Activated CD8-positive, alpha-beta memory T cell treated with anti-CD3 and anti-CD28 coated beads for 24 hours (primary cell): Measurements from ENCODE around the gene PDZD4.

Experiments
- DNase-seq: peaks from one replicate; pipeline ENCODE4 v3.0.0-alpha.2; 2020

The PDZD4 gene

DNA sequence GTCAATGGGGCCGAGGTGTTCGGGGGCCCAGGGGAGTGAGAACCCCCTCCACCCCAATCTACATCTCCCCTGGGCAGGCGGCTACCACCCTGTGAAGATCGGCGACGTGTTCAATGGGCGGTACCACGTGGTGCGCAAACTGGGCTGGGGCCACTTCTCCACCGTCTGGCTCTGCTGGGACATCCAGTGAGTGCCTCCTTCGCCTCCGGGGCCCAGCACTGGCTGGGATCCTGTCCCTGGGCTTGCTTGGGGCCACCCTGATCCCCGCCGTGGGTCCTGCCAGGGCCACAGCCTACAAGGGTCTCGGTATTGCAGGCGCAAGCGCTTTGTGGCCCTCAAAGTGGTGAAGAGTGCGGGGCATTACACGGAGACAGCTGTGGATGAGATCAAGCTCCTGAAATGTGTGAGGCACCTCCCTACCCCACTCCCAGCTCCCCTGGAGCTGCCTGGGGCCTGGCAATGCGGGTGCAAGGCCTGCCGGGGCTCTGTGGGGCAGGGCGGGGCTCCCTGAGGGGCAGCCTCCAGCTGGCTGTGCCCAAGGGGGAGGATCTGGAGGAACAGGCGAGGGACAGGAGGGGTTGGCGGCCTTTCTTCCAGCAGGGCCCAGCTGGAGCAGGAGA is 48.8 kb downstream of the PDZD4 start:
- DNase-seq = no peak

DNA sequence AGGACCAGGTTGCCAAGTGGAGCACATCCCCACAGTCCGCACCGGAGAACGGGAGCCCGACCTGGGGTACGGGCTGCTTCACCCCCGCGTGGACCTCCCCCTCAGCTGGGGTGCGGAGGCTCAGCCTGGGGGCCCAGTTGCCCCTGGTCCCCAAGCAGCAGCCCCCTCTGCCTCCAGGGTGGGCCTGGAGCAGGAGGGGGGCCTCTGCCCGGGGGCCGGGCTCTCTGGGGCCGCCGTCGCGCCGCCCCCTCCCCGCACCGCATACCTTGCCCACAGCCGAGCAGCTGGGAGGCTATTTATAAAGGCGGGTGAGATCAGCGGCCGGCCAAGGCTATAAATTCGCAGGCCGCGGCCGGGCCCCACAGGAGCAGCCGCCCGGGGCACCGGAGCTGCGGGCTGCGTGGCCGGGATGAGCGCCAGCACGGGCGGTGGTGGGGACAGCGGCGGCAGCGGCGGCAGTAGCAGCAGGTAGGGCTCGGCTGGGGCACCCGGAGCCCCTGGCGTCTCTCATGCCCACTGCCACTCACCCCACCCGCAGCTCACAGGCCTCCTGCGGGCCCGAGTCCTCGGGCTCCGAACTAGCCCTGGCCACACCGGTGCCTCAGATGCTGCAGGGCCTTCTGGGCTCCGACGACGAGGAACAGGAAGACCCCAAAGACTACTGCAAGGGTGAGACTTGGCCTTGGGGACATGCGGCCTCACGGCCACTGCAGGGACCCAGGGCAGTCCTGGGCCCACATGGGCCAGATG is 49.5 kb downstream of the PDZD4 start, which contains the start of gene SRPK3:
Gene SRPK3, plus strand, starts transcription at position 364 of the 750 bp plus-strand sequence. Its CDS starts 46 bp downstream, at position 410.
- no peak for DNase-seq

DNA sequence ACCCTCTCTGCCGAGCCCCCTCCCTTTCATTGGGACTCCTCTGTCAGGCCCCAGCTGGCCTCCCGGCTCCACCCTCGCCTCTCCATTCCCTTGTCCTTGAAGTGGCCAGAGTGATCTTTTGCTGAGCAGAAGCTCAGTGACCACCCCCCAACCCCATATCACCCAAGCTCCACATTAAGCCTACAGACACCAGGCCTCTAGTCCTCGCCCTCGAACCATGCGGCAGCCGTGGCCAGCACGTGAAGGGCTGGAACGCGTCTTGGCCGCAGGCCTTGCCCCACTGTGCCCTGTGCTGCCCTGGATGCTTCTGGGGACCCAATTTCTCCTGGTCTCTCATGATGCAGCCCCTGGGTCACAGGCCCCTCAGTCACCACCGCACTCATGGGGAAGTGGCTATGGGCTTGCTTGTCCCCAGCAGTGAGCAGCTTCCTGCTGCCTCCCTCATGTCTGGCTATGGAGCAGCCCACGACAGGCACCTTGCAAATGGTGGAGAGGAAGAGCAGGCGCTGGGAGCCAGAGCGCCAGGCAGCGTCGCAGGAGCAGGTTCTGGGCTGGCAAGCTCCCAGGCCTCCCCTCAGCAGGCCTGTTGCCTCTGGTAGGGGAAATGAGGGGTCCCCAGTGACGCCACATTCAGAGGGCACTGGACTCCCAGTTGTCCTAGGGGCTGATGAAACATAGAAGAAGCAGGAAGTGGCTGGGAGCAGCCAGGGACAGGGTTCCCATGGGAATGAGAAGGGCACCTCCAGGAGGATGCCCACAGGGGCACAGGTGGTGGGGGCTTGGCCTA is 50.3 kb downstream of the PDZD4 start:
- no peak for DNase-seq

DNA sequence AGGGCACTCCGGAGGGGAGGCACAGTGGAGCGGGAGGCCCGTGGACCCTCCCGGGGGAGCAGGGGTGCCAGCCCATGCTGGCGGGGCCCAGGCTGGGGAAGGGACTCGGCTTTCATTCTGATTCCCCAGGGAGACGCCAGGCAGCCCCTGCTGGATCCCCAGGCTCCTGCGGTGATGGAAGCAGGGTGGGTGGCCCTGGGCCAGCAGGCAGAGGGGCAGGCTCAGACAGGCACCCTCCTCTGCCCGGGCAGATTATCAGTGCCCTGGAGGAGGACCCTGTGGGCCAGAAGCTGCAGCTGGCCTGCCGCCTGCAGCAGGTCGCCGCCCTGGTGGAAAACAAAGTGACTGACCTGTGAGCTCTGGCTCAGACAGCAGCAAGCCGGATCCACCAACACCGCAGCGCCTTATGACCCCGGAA is 51.7 kb downstream of the PDZD4 start:
- DNase-seq = no peak

- DNase-seq = no peak
Measured at GRCh38 chrX:153778181-153778580, 52.2 kb downstream of the PDZD4 start.

DNA sequence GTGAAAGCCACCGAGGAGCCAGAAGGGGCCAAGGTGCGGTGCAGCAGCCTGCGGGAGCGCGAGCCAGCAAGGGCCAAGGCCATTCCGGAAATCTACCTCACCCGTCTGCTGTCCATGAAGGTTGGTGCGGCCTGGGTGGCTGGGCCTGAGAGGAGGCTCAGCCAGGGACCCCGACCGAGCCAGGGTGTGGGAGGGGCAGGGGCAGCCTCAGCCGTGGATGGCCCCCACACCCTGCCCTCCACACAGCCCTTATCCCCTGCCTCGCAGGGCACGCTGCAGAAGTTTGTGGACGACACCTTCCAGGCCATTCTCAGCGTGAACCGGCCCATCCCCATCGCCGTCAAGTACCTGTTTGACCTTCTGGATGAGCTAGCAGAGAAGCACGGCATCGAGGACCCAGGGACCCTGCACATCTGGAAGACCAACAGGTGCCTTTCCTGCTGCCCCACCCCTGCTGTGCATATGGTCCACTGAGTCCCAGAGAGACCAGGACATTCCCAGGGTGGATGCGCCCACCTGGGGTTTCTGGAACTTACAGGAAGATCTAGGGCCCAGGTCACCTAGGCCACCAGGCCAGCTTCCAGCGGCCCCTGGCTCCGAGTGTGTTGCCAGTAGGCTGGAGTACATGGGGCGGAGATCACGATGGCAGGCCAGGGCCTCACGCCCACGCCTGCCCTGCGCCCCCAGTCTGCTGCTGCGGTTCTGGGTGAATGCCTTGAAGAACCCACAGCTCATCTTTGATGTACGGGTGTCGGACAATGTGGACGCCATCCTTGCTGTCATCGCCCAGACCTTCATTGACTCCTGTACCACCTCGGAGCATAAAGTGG is 52.9 kb downstream of the PDZD4 start:
- no peak for DNase-seq

DNA sequence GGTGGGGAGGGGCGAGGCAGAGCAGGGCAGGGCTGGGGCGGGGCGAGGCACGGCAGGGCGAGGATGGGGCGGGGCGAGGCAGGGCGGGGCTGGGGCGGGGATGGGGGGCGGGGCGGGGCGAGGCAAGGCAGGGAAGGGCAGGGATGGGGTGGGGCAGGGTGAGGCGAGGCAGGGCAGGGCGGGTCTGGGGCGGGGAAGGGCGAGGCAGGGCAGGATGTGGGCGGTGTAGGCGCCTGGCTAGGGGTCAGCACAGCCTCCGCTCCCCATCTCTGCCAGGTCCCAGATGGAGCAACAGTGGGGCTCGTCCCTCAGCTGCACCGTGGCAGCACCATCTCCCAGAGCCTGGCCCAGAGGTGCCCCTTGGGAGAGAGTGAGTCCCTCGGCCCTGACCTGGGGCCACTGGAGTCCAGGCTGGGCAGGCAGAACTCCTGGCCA is 53.7 kb downstream of the PDZD4 start:
- no peak for DNase-seq

DNA sequence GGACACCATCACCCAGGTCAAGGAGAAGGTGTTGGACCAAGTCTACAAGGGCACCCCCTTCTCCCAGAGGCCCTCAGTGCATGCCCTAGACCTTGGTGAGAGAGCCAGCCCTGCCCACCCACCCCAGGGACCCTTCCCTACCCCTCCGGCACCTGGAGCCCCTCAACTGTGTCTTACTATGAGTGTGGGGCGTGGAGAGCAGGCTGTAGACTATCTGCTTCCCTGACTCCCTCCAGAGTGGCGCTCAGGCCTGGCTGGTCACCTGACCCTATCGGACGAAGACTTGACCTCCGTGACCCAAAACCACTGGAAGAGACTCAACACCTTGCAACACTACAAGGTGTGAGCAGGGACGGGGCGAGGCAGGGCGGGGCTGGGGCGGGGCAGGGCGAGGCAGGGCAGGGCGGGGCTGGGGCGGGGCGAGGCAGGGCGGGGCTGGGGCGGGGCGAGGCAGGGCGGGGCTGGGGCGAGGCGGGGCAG is 54.2 kb downstream of the PDZD4 start:
- DNase-seq = no peak

GRCh38 chrX:153775293-153776119 is 54.8 kb downstream of the PDZD4 start:
- no peak for DNase-seq

DNA sequence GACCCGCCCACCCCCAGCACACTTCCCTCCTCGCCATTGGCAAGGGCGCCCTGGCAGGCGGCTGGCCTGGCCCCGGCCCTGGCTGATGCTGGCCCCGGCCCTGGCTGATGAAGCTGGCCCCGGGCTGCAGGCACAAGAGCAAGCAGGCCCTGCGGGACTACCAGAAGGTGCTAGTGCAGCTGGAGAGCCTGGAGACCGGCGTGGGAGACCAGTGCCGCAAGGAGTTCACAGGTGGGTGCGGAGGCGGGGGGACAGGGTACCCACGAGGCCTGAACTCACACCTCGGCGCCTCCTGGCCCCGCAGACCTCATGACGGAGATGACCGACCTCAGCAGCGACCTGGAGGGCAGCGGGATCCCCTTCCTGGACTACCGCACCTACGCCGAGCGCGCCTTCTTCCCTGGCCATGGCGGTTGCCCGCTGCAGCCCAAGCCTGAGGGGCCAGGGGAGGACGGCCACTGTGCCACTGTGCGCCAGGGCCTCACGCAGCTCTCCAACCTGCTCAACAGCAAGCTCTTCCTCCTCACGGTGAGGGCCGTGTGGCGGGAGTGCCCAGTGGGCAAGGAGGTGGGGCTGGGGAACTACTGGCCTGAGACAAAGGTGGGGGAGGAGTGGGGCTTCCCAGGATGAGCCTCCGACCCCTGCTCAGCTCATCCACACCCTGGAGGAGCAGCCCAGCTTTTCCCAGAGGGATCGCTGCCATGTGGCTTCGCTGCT is 55.6 kb downstream of the PDZD4 start:
- DNase-seq = no peak

DNA sequence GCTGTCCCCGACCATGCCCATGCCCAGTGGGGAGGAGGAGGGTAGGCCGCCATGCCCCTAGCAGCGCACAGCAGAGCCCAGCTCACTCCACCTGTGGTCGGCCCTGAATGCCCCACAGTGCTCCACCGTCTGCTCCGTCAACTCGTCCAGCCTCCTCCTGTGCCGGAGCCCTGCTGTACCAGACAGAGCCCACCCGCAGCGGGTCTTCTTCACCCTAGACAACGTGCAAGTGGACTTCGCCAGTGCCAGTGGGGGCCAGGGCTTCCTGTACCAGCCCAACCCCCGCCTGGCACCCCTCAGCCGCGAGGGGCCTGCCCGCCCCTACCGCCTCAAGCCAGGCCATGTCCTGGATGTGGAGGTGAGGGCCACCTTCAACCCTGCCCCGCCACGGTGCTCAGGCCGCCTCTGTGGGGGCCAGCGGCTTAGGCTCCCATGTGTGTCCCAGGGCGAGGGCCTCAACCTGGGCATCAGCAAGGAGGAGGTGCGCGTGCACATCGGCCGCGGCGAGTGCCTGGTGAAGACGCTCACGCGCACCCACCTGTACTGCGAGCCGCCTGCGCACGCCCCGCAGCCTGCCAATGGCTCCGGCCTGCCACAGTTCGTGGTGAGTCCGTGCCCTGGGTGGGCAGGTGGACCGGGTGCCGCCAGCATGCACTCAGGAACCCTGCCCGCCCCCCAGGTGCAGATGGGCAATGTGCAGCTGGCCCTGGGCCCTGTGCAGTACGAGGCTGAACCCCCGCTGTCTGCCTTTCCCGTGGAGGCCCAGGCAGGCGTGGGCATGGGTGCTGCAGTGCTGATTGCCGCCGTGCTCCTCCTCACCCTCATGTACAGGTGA is 56.4 kb downstream of the PDZD4 start:
- DNase-seq = no peak

- DNase-seq = no peak
Measured at GRCh38 chrX:153773218-153773611, 57.1 kb downstream of the PDZD4 start.

GRCh38 chrX:153772316-153773217 is 57.8 kb downstream of the PDZD4 start:
- no peak for DNase-seq

DNA sequence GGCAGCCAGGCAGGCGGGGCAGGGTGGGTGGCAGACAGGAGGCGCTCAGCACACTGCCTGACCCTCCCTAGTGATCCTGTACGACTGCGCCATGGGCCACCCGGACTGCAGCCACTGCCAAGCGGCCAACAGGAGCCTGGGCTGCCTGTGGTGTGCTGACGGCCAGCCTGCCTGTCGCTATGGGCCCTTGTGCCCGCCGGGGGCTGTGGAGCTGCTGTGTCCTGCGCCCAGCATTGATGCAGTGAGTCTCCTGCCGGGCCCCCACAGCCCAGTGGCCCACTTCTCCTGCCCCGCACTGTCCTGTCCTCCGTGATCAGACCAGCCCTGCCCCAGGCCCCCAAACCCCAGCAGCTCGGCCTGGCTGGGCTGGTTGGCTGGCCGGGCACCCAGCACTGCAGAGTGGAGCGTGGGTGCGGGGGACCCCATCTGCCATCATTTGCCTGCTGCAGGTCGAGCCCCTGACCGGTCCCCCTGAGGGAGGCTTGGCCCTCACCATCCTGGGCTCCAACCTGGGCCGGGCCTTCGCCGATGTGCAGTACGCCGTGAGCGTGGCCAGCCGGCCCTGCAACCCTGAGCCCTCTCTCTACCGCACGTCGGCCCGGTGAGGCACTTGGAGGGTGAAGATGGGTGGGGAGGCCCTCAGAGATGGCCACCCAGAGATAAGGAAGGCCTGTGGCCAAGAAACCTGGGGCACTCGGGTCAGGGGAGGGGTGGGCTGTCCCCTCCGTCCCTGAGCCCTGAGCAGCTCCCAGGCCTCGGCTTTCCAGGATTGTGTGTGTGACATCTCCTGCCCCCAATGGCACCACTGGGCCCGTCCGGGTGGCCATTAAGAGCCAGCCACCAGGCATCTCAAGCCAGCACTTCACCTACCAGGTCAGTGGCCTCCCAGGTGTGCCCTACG is 58.7 kb downstream of the PDZD4 start:
- no peak for DNase-seq

GRCh38 chrX:153770601-153771414 is 59.5 kb downstream of the PDZD4 start:
- DNase-seq = no peak

- DNase-seq = no peak
Measured at GRCh38 chrX:153769865-153770600, 60.3 kb downstream of the PDZD4 start.
